Measurements from ENCODE around the gene SGMS1. TPM values are rescaled to one million over a fixed set of nuclear protein-coding genes. Genes with fewer than 3 reads are reported as not detected.
"Not testable (repeated sequence)": the region's sequence is repeated elsewhere in the genome, so short reads cannot be mapped to it uniquely, and the experiment has no call there.

Gene SGMS1
- total RNA-seq, 1 donor, result 68.0 TPM

DNA sequence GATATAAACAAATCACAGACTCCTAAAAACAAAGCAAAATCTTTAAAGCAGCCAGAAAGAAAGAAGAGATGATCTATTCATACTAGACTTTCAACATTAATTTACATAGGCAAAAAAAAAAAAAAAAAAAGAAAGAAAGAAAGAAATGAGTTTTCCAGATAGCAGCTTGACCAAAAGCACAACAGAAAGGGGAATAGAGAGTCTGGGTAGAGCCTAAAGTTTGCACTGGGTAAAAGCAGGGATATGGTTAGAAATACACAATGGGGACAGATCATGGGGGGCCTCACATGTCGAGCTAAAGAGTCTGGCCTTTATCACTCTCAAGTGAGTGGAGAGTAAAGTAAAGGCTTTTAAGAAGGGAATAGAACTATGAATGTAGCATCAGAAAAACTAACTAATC lies 169.8 kb downstream of the SGMS1 start:
- Histone ChIP-seq H2AFZ (ENCODE audit: low read length) (no peak overlapping the region), H4K20me1 (ENCODE audit: insufficient read depth, low read length) (no peaks in the 10 kb centered on the region), H3K79me2 (ENCODE audit: insufficient read depth, low read length) (no peaks in the 10 kb centered on the region), H3K4me2 (ENCODE audit: insufficient read depth, low read length) (no peak overlapping the region), H3K27ac (ENCODE audit: low read depth, low read length) (no peak overlapping the region), H3K36me3 (ENCODE audit: insufficient read depth, low read length) (no peaks in the 10 kb centered on the region), H3K4me3 (ENCODE audit: insufficient read depth, low read length) (no peak overlapping the region), H3K9me3 (ENCODE audit: low read depth, low read length) (no peaks in the 10 kb centered on the region), H3K27me3 (ENCODE audit: insufficient read depth, low read length) (no peaks in the 10 kb centered on the region), H3K4me1 (ENCODE audit: insufficient read depth, low read length) (no peaks in the 10 kb centered on the region)
- no peak for DNase-seq (ENCODE audit: insufficient read length, low spot score, missing footprints)
- TF ChIP-seq, protein P1, sequence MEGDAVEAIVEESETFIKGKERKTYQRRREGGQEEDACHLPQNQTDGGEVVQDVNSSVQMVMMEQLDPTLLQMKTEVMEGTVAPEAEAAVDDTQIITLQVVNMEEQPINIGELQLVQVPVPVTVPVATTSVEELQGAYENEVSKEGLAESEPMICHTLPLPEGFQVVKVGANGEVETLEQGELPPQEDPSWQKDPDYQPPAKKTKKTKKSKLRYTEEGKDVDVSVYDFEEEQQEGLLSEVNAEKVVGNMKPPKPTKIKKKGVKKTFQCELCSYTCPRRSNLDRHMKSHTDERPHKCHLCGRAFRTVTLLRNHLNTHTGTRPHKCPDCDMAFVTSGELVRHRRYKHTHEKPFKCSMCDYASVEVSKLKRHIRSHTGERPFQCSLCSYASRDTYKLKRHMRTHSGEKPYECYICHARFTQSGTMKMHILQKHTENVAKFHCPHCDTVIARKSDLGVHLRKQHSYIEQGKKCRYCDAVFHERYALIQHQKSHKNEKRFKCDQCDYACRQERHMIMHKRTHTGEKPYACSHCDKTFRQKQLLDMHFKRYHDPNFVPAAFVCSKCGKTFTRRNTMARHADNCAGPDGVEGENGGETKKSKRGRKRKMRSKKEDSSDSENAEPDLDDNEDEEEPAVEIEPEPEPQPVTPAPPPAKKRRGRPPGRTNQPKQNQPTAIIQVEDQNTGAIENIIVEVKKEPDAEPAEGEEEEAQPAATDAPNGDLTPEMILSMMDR (IDR thresholded peaks at IDR 0.05; ENCODE audit: extremely low read depth, low read depth, low read length), result no peak

DNA sequence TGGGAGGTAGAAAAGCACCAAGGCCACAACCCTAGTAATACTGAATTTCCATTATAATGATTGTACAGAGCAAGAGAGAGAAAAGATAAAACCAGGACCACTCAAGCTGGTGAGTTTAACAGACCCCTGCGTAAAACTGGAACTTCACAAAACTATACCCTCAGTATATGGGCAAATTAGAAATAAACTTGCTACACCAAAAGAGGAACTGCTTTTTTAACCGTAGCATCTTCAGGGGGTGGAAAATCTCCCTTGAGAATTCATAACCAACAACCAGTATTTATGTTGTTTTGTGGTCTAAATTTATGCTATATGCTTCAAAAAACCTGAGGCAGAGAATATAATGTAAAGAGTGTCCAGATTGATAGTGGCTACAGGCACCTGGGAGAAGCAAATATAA lies 171.2 kb downstream of the SGMS1 start:
- H3K36me3 ChIP-seq (ENCODE audit: insufficient read depth, low read length), result no peaks in the 10 kb centered on the region
- H3K4me2 ChIP-seq (ENCODE audit: insufficient read depth, low read length), result no peak overlapping the region
- H3K27ac ChIP-seq (ENCODE audit: low read depth, low read length), result no peak overlapping the region
- H3K4me1 ChIP-seq (ENCODE audit: insufficient read depth, low read length), result no peaks in the 10 kb centered on the region
- H3K79me2 ChIP-seq (ENCODE audit: insufficient read depth, low read length), result no peaks in the 10 kb centered on the region
- H3K4me3 ChIP-seq (ENCODE audit: insufficient read depth, low read length), result no peak overlapping the region
- H3K9me3 ChIP-seq (ENCODE audit: low read depth, low read length), result no peaks in the 10 kb centered on the region
- TF ChIP-seq, protein P1 (IDR thresholded peaks at IDR 0.05; ENCODE audit: extremely low read depth, low read depth, low read length), result no peak
- H3K27me3 ChIP-seq (ENCODE audit: insufficient read depth, low read length), result no peaks in the 10 kb centered on the region
- DNase-seq (ENCODE audit: insufficient read length, low spot score, missing footprints), result no peak
- H2AFZ ChIP-seq (ENCODE audit: low read length), result no peak overlapping the region
- no peaks in the 10 kb centered on the region for H4K20me1 ChIP-seq (ENCODE audit: insufficient read depth, low read length)

DNA sequence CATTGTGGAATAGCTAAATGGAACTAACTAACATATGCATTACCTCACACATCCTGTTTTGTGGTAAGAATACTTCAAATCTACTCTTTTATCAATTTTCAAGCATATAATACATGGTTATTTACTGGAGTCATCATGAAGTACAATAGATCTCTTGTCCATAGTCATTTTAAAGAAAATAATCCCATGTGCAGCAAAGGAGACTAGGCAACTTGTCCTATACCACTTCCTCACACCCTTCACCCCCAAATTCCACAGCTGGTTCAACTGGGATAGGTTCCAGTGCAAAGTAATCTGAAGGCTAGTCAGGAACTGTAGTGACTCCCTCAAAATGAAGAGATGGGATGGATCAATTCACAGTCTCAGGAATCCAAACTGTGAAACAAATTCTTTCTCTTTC lies 176.1 kb downstream of the SGMS1 start:
- H2AFZ ChIP-seq (ENCODE audit: low read length), result no peak overlapping the region
- H3K4me3 ChIP-seq (ENCODE audit: insufficient read depth, low read length), result no peak overlapping the region
- no peak overlapping the region for H3K27ac ChIP-seq (ENCODE audit: low read depth, low read length)
- no peaks in the 10 kb centered on the region for H3K9me3 ChIP-seq (ENCODE audit: low read depth, low read length)
- TF ChIP-seq, protein P1 (IDR thresholded peaks at IDR 0.05; ENCODE audit: extremely low read depth, low read depth, low read length), result no peak
- no peaks in the 10 kb centered on the region for H3K27me3 ChIP-seq (ENCODE audit: insufficient read depth, low read length)
- no peaks in the 10 kb centered on the region for H3K79me2 ChIP-seq (ENCODE audit: insufficient read depth, low read length)
- no peak for DNase-seq (ENCODE audit: insufficient read length, low spot score, missing footprints)
- no peaks in the 10 kb centered on the region for H3K4me1 ChIP-seq (ENCODE audit: insufficient read depth, low read length)
- no peaks in the 10 kb centered on the region for H4K20me1 ChIP-seq (ENCODE audit: insufficient read depth, low read length)
- no peak overlapping the region for H3K4me2 ChIP-seq (ENCODE audit: insufficient read depth, low read length)
- H3K36me3 ChIP-seq (ENCODE audit: insufficient read depth, low read length), result no peaks in the 10 kb centered on the region

DNA sequence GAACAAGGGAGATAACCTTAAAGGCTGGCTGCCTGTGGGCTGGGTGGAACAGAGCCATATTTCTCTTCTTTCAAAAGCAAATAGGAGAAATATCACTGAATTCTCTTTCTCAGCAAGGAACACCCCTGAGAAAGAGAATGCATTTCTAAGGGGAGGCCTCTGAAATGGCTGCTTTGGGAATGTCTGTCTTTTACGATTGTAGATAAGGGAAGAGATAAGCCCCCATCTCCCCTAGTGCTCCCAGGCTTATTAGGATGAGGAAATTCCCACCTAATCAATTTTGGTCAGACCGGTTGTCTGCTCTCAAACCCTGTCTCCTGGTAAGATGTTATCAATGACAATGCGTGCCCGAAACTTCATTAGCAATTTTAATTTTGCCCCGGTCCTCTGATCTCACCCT lies 178.0 kb downstream of the SGMS1 start:
- H3K4me1 ChIP-seq (ENCODE audit: insufficient read depth, low read length); H3K4me2 ChIP-seq (ENCODE audit: insufficient read depth, low read length): not testable (repeated sequence)

More for the DNA sequence above, 178.0 kb downstream of the SGMS1 start:
- not testable (repeated sequence) for H3K27me3 ChIP-seq (ENCODE audit: insufficient read depth, low read length); H4K20me1 ChIP-seq (ENCODE audit: insufficient read depth, low read length); H3K36me3 ChIP-seq (ENCODE audit: insufficient read depth, low read length); H3K4me3 ChIP-seq (ENCODE audit: insufficient read depth, low read length); H3K27ac ChIP-seq (ENCODE audit: low read depth, low read length); H3K79me2 ChIP-seq (ENCODE audit: insufficient read depth, low read length); H2AFZ ChIP-seq (ENCODE audit: low read length); H3K9me3 ChIP-seq (ENCODE audit: low read depth, low read length); DNase-seq (ENCODE audit: insufficient read length, low spot score, missing footprints)
